DMS153 treated with DMSO at 0.1 percent for 48 hours (cell line): ENCODE measurements around the gene TIAM1.

ENCODE experiments used
- DNase-seq: peaks from one replicate; lab custom pipeline; 2025; ENCODE audit not compliant: unreplicated experiment; lab: John Stamatoyannopoulos, UW

Gene TIAM1

GRCh38 chr21:31176725-31177124, 167.3 kb downstream of the TIAM1 start:
- DNase-seq, result no peak

- DNase-seq, result no peak
Observed at GRCh38 chr21:31176080-31176551, 167.9 kb downstream of the TIAM1 start.

DNA sequence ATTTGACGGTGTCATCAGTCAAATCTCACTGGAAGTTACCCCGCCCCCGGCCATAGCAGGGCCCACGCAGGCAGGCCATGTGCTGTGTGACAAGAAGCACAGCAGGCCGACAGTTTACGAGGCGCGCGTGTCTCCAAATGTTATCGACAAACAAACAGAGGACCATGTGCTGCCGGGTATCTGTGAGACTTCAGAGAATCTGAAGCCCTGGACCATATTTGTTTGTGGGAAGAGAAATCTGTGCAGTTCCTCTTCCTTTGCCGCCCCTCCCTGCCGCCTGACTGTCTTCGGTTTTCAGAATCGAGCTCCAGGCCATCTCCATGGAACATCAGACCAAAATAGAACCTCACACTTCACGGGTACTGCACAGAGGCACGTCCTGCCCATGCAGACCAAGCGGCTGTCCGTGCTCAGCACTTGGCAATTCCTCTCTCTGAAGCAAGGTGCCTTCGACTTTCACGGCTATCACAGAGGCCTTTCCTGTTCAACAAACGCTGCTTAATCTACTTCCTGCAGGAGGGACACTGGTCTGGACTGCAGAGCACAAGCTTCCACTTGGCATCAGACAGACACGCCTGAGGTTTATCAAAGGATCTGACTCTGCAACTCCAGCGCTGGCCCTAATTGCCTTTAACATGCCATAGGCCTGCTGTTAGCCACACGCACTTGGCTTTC, 170.0 kb downstream of the TIAM1 start:
- no peak for DNase-seq

- DNase-seq, result no peak
Observed at GRCh38 chr21:31172328-31172727, 171.7 kb downstream of the TIAM1 start.

DNA sequence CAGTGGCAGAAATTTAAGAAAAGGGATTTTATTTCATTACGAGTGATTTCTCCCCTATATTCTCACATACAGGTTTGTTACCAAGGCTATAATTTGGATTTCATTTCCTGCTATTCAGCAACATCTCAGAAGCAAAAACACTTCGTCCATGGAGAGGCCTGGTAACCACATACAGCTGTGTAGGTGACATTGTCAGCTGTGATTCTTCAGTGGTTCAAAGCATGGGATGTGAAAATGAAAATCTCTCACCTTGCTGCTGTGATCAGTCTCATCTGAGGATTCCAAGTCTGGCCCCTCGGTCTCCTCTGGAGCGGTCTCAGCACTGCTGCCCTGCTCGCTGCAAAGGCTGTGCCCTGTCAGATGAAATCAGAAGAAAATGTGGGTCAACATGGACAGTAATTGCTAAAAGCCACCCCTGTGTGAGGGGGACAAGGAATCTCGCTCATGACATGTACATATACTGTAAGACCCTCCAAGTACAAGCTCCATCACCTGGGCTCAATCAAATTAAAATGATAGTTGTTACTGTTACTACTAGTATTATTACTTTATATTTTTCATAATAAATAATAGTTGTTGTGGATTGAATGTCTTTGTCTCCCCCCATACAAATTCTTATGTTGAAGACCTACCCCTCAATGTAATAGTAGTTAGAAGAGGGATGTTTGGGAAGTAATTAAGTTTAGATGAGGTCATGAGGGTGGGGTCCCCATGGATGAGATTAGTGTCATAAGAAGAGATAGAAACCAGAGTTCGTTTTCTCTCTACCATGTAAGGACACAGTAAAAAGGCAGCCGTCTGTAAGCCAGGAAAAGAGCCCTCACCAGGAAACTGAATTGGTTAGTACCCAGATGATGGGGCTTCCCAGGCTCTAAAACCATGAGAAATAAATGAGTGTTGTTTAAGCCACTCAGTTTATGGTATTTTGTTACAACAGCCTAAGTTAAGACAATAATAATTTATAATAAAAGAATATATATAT, 179.1 kb downstream of the TIAM1 start:
- no peak for DNase-seq

DNA sequence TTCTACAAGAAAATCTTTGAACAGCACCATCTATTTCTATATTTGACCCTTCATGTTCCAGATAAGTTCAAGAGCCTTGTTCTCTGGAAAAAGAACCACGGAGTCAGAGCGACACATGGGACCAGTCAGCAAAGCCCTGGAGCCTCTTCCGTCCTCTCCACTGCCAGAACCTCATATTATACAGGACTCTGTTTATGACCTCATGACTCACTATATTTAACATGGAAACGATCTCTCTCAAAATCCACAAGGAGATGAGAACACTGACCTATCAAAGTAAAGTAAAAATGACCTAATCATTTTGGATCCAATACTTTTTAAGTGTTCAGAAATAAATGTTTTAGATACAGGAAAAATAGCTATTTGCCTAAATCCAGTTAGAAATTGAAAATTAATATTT, 181.2 kb downstream of the TIAM1 start:
- no peak for DNase-seq

DNA sequence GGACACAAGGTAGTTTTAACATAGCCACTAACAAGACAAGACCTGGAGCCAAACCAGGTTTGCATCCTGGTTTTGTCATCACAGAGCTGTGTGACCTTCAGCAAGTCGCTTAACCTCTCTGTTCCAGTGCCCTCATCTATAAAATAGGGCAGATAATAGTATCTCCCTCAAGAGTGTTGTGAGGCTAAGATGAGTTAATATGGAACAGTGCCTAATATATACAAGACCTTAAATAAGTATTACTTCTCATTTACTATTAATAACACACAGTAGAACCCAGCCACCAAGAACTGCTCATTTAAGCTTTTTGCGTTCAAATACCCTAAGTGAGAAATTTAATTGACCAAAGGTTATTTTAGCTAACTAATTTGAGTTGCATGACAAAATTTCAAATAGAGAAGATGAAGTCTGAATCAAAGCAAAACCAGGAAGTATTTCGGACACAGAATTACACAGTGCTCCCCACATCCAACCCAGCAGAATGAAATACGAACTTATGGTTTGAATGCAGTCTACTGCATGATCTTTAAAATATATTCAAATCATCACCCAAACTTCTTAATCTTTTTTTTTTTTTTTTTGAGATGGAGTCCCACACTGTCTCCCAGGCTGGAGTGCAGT, 181.9 kb downstream of the TIAM1 start:
- DNase-seq, result no peak

DNA sequence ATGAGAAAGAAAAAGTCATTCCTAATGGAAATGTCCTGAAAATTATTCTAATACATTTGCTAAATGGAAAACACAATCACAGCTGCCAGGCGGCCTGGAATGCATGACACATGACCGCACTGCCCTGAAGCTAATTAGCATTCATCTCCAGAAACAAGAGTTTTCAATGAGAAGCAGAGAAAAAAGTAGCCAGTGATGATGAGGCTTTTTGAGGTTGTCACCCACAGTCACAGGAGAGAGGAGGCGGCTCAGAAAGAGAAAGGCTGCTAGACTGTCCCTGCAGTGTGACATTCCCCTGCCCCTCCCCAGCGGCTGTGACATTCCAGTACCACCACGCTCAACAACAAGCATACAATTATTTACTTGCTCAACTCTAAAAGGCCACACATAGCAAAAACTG, 182.9 kb downstream of the TIAM1 start:
- no peak for DNase-seq

DNA sequence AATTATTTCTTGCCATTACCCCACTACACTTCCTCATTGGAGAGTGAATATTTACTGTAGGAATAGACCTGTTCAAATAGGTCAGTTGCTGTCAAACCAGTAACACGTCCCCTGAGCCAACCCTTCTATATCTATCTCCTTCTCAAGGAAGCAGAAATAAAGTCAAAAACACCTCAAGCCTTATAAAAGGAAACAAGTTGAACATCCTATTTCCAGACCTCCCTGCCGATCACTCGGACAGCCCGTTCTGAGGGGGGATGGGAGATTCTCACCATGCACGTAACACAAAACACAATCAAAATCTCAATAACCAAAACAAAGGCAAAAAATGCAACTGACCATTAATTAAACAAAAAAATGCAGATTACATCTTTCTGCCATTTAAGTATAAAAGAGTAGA, 184.3 kb downstream of the TIAM1 start:
- no peak for DNase-seq

DNA sequence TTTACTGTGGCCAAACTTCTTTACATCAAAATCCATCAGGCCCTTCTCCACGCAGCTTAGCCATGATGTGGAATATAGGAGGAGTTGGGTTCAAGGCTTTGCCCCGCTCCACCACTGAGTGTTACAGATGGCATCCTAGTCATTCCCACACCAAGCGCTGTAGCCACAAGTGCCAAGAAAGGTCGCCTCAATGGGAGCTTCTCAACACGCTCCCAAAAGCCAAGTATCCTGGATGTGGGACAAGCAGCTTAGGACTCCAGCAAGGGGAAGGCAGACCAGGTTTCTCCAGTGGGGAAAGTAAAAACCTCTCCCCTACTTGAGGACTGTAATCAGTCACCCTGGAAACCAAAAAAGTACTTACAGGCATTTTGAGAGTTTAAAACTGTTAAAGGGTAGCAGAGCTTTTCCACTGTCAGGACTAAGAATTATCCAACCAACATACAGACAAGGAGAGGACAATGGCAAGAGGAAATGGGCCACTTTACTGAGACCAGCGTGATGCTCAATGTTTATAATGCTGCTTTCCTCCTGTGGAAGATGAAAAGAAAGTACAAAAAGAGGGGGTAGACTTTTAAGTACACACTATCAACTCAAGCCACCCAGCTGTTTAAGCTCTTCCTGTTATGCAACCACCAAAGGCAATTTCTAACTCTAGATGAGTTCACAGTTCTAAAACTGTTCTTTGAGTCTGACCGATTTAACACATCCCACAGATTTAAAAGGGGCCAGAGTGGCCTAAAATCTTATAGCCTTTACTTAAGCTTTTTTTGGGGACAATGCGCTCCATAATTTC, 185.1 kb downstream of the TIAM1 start:
- no peak for DNase-seq

GRCh38 chr21:31157756-31158155, 186.3 kb downstream of the TIAM1 start:
- DNase-seq, result no peak

DNA sequence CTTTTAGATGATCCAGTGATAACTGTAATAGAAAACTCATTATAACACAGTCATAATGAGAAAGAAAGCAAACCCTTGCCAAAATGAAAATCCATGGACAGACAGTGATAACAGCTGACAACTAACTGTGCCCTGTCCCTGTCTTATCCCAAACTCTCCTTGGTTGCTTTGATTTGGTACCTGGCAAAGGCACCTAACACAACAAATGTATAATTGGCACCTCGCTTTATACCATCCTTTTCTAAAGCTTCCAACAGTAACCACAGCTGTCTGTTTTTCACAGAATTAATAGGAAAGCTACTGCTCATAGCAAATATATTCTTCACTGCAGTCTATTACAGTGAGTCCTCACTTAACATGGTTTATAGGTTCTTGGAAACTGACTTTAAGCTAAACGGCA, 187.4 kb downstream of the TIAM1 start:
- DNase-seq, result no peak

DNA sequence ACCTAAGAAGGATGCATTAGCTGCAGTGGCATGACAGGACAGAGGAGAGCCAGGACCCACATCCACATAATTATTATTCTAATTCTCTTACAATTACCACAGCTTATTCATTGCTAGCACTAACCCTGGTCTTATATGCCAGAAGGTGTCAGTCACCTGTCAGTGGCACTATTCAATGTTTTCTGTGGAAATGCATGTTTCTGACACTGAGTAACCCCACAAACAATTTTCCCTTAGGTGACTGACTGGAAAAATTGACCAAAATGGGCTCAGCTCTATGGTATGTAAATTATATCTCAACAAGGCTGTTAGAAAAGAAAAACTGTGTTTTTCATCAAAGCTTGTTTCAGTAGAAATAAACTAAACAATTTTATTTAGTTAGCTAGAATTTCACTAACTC, 187.9 kb downstream of the TIAM1 start:
- no peak for DNase-seq

DNA sequence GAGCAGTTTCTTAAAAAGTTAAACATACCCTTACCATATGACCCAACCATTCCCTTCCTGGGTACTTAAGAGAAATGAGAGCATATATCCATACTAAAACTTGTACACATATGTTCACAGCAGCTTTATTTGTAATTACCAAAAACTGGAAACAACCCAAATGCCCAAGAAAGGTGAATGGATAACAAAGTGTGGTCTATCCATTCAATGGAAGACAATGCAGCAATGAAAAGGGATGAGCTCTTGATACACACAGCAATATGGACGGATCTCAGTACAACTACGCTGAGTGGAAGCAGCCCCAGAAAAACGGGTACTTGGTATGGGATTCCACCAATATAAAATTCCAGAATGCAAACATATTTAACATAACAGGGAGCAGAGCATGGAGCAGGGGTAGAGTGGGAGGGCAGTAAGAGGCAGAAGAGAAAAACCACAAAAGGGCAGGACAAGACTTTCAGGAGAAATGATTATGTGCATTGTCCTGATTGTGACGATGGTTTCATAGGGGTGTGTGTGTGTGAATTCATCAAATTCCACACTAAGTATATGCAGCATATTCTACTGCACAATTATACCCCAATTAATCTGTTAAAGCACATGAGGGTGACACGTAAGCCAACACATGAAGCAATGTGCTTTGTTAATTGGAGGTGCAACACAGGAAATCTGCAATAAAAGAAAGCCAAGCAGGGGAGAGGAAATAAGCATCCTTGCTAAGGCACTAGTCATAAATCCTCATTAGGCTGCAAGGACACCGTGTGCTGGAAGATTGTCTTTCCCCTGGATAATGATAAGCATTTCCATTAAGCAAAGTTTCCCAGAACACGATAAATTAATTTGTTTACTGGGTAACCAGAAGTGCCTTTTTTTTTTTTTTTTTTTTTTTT, 192.7 kb downstream of the TIAM1 start:
- no peak for DNase-seq

DNA sequence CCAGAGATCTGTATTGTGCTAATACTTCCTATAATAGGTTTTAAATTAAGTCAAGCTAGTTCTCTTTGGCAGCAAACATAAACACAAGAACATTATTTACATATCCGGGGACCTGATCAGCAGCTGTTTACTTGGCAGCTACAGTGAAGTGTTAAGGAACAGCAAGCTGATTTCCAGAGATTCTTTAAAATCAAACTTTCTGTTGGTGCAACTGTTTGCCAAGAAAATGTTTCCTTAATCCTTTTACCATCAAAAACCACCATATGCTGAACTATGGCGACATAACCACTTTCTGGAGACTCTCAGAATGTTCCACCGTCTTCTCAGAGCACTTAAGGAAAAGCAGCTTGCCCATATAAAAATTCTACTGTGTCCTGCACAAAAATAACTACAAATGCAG, 198.8 kb downstream of the TIAM1 start:
- no peak for DNase-seq

GRCh38 chr21:31143036-31143435, 201.0 kb downstream of the TIAM1 start:
- no peak for DNase-seq

DNA sequence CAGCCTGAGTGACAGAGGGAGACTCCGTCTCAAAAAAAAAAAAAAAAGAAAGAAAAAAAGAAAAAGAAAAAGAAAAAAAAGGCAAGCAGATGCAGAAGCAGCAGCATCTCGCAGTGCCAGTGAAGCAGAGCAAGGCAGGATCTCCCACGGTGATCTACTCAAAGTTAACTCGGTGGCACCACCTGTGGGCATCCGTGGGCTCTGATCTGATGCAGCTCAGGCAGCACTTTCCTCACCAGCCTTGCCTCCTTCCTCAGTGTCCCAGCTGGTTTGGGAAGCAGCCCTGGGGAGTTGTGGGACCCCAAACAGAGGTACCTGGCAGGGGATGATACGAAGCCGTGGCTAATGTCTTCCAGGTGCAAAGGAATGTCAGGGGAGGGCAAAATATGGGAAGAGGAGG, 201.5 kb downstream of the TIAM1 start:
- DNase-seq, result no peak

GRCh38 chr21:31141389-31142000, 202.6 kb downstream of the TIAM1 start:
- no peak for DNase-seq

GRCh38 chr21:31140676-31141075, 203.4 kb downstream of the TIAM1 start:
- DNase-seq, result no peak

DNA sequence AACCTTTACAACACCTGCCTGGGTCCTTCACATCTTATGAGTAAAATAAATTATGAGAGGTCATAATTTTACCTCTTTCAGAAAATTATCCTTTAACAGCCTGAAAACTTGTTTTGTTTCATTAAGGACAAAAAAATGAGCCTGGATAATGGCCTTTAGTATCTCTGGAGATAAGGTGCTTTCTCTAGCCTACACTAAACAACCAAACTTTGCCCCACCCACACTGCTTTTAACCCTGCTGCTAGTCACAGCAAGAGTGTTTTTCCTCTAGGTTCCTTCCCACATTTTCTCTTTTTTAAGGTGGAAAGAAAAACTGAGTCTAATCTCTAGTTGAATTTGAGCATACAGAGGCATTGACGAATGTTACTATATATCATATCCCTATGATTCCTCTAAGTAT, 204.0 kb downstream of the TIAM1 start:
- no peak for DNase-seq
